HepG2 (cell line): ENCODE results near the gene NFATC2. TPM values are rescaled to one million over a fixed set of nuclear protein-coding genes. Genes with fewer than 3 reads are reported as not detected.

ENCODE experiments used
- ATAC-seq: fragments of 200-7000 bp; cut with Tn5 transposase; 3 replicates; pipeline ENCODE4 v1.9.1; 2020; ENCODE audit warnings: mild to moderate bottlenecking, moderate library complexity
- BruUV-seq: library from RNA; stranded (reverse); fragments of 400-500 nt; replicated peaks from 2 replicates; lab custom pipeline; 2021; lab: Mats Ljungman, UMichigan
- CTCF ChIA-PET: fragments of 300-600 bp; formaldehyde crosslinking; extraction: SDS; loops from one replicate; lab custom pipeline; 2021; ENCODE audit warnings: low total read pairs, inconsistent platforms, low intra/inter-chr PET ratio; lab: Yijun Ruan, JAX
- POLR2A ChIA-PET: fragments of 350-600 bp; sonication (Branson Sonifier 250); formaldehyde crosslinking; loops from one replicate; lab custom pipeline; 2020; ENCODE audit warnings: antibody characterized with exemption, inconsistent platforms; lab: Yijun Ruan, JAX
- DNase-seq: peaks from one replicate; pipeline ENCODE4 v3.0.0-alpha.2; 2015; ENCODE audit warnings: low spot score
- FAIRE-seq: peaks from 3 replicates; lab custom pipeline; 2011; peaks lifted over from hg19 to GRCh38; lab: Jason Lieb, UNC
- H2AFZ ChIP-seq: one replicate; pipeline ENCODE4 v1.6.1; 2011; ENCODE audit warnings: low read length, inconsistent platforms
- H3K27ac ChIP-seq: fragments of 300-600 bp; 3 replicates; pipeline ENCODE4 v1.8.0; 2011; ENCODE audit warnings: mixed run types, mild to moderate bottlenecking, mixed read lengths, low read length, inconsistent platforms; ENCODE audit not compliant: insufficient read depth; ENCODE audit errors: extremely low read length
- H3K27me3 ChIP-seq, 2 experiments: fragments of 200-600 bp in 1 of 2; 2 replicates in 1 of 2; 3 replicates in 1 of 2; pipeline versions ENCODE4 v1.6.0 to v1.8.0; 2011; ENCODE audit warnings: low read length in 2 of 2, mild to moderate bottlenecking in 2 of 2, moderate library complexity in 2 of 2, inconsistent platforms in 1 of 2; ENCODE audit not compliant: insufficient read depth in 2 of 2, control insufficient read depth in 1 of 2
- H3K36me3 ChIP-seq, 2 experiments: fragments of 200-600 bp in 1 of 2; replicated peaks in 1 of 2; 2 replicates in 1 of 2; 3 replicates in 1 of 2; pipeline versions ENCODE4 v1.5.1 to v1.8.0; 2011; ENCODE audit warnings: low read length in 2 of 2, inconsistent platforms in 1 of 2; ENCODE audit not compliant: insufficient read depth in 2 of 2, control insufficient read depth in 1 of 2
- H3K4me1 ChIP-seq: 2 replicates; pipeline ENCODE4 v1.5.1; 2012; ENCODE audit warnings: low read length, inconsistent platforms; ENCODE audit not compliant: insufficient read depth
- H3K4me2 ChIP-seq: 2 replicates; pipeline ENCODE4 v1.6.0; 2011; ENCODE audit warnings: low read depth, low read length, inconsistent platforms
- H3K4me3 ChIP-seq, 3 experiments: fragments of 200-600 bp in 1 of 3; sonication (generic), shearing (Covaris generic) in 1 of 3; replicated peaks in 1 of 3; 2 replicates each; pipeline ENCODE4 v1.5.1; 2011 to 2016; ENCODE audit warnings: low read length in 3 of 3, inconsistent platforms in 2 of 3, low read depth in 2 of 3, mild to moderate bottlenecking in 2 of 3, control low read depth in 1 of 3, mixed read lengths in 1 of 3; ENCODE audit not compliant: insufficient read depth in 1 of 3
- H3K79me2 ChIP-seq: one replicate; pipeline ENCODE4 v1.6.1; 2011; ENCODE audit warnings: low read length, inconsistent platforms; ENCODE audit not compliant: insufficient read depth
- H3K9ac ChIP-seq: 2 replicates; pipeline ENCODE4 v1.6.0; 2011; ENCODE audit warnings: mild to moderate bottlenecking, low read depth, low read length, inconsistent platforms; ENCODE audit not compliant: insufficient read depth
- H3K9me3 ChIP-seq: 2 replicates; pipeline ENCODE4 v1.5.1; 2012; ENCODE audit warnings: mild to moderate bottlenecking, low read length
- H4K20me1 ChIP-seq: 2 replicates; pipeline ENCODE4 v1.6.0; 2011; ENCODE audit warnings: inconsistent platforms, mild to moderate bottlenecking, low read length, moderate library complexity; ENCODE audit not compliant: insufficient read depth
- ATM ChIP-seq: fragments of 450-650 bp; IDR thresholded peaks from 2 replicates; pipeline ENCODE4 v1.7.1; 2017; ENCODE audit warnings: mild to moderate bottlenecking, borderline replicate concordance
- EED ChIP-seq: sonication (generic); formaldehyde crosslinking; IDR thresholded peaks from 2 replicates; pipeline ENCODE4 v1.5.0; 2020; ENCODE audit warnings: mild to moderate bottlenecking, missing genetic modification reagents
- FOSL1 ChIP-seq: sonication (generic); formaldehyde crosslinking; IDR thresholded peaks from 2 replicates; pipeline ENCODE4 v1.9.0; 2021; ENCODE audit warnings: missing genetic modification reagents, borderline replicate concordance
- FOSL2 ChIP-seq: sonication (generic); formaldehyde crosslinking; IDR thresholded peaks from 2 replicates; pipeline ENCODE4 v1.4.0; 2020; ENCODE audit warnings: missing genetic modification reagents
- GABPA ChIP-seq, 2 experiments: IDR thresholded peaks; 2 replicates each; pipeline ENCODE4 v1.6.1; 2011 to 2016; ENCODE audit warnings: low read depth in 2 of 2, low read length in 1 of 2, missing biosample characterization in 1 of 2, missing genetic modification characterization in 1 of 2
- KDM1A ChIP-seq: IDR thresholded peaks from 2 replicates; pipeline ENCODE4 v1.6.1; 2016; ENCODE audit warnings: missing compliant biosample characterization
- PAF1 ChIP-seq: IDR thresholded peaks from 2 replicates; pipeline ENCODE4 v1.6.1; 2016; ENCODE audit warnings: missing genetic modification reagents, missing compliant biosample characterization
- ZBTB21 ChIP-seq: sonication (generic); formaldehyde crosslinking; IDR thresholded peaks from 2 replicates; pipeline ENCODE4 v1.4.0; 2020; ENCODE audit warnings: missing genetic modification reagents
- ZMYM3 ChIP-seq: sonication (generic); formaldehyde crosslinking; IDR thresholded peaks from 2 replicates; pipeline ENCODE4 v1.5.1; 2020; ENCODE audit warnings: mild to moderate bottlenecking, missing genetic modification reagents
- ZNF3 ChIP-seq: IDR thresholded peaks from 2 replicates; pipeline ENCODE4 v1.7.0; 2017; ENCODE audit warnings: inconsistent platforms
- ZNF629 ChIP-seq: sonication (generic); formaldehyde crosslinking; conservative IDR thresholded peaks from 2 replicates; pipeline ENCODE4 v1.5.0; 2020; ENCODE audit warnings: missing genetic modification reagents
- ZNF790 ChIP-seq: sonication (generic); formaldehyde crosslinking; IDR thresholded peaks from 2 replicates; pipeline ENCODE4 v1.8.0; 2022; ENCODE audit warnings: missing genetic modification reagents, mild to moderate bottlenecking, borderline replicate concordance
- WGBS: methylation state at CpG from one replicate; pipeline ENCODE4 v1.1.6; 2017; ENCODE audit warnings: low lambda C conversion rate; 5-methylcytosine and 5-hydroxymethylcytosine counted together
- in situ Hi-C: cut with HindIII; loops from 2 replicates; pipeline ENCODE4 v1.10.0; 2017; ENCODE audit warnings: low pct_unique_long_range_greater_than_20kb; ENCODE audit not compliant: extremely low pct_ligation_motif_present
- intact Hi-C: fragments of 100-400 bp; cut with micrococcal nuclease; formaldehyde crosslinking; loops from one replicate; pipeline ENCODE4 v1.10.0; 2022; ENCODE audit not compliant: unreplicated experiment
- polyA plus RNA-seq, 8 experiments: library from polyadenylated mRNA; depleted of rRNA in 3 of 8; stranded (reverse) in 7 of 8; unstranded in 1 of 8; fragments of >200 nt; fragmentation: Illumina TruSeq in 4 of 8; extraction: Trizol in 4 of 8; gene quantifications; 2 replicates each; pipeline versions ENCODE4 v1.2.1 to v1.2.3, GENCODE V29; 2011 to 2016; ENCODE audit warnings: low read depth in 4 of 8, missing spikeins in 1 of 8, mixed read lengths in 1 of 8; ENCODE audit not compliant: insufficient read depth in 1 of 8
- total RNA-seq, 5 experiments: library from RNA; depleted of rRNA; stranded (reverse); fragments of >200 nt; fragmentation: Illumina TruSeq; extraction: Trizol; gene quantifications; 2 replicates each; pipeline ENCODE4 v1.2.3, GENCODE V29; 2016; ENCODE audit warnings: low read depth in 1 of 5
- TF ChIP-seq, protein P1 (sequence below): sonication (generic); formaldehyde crosslinking; conservative IDR thresholded peaks from 2 replicates; pipeline ENCODE4 v1.4.0; 2020; ENCODE audit warnings: missing genetic modification reagents
- TF ChIP-seq, protein P2 (sequence below): sonication (generic); formaldehyde crosslinking; IDR thresholded peaks from 2 replicates; pipeline ENCODE4 v1.5.0; 2020; ENCODE audit warnings: mild to moderate bottlenecking, missing genetic modification reagents
- TF ChIP-seq, protein P3 (sequence below): sonication (generic); formaldehyde crosslinking; IDR thresholded peaks from 2 replicates; pipeline ENCODE4 v1.5.0; 2020; ENCODE audit warnings: missing genetic modification reagents

Gene NFATC2
- total and polyA plus RNA-seq, 2 of the 13 experiments (the other 11 are each of a cell fraction or from before 2014, with no cell fraction given), result 1.9 to 3.3 TPM

DNA sequence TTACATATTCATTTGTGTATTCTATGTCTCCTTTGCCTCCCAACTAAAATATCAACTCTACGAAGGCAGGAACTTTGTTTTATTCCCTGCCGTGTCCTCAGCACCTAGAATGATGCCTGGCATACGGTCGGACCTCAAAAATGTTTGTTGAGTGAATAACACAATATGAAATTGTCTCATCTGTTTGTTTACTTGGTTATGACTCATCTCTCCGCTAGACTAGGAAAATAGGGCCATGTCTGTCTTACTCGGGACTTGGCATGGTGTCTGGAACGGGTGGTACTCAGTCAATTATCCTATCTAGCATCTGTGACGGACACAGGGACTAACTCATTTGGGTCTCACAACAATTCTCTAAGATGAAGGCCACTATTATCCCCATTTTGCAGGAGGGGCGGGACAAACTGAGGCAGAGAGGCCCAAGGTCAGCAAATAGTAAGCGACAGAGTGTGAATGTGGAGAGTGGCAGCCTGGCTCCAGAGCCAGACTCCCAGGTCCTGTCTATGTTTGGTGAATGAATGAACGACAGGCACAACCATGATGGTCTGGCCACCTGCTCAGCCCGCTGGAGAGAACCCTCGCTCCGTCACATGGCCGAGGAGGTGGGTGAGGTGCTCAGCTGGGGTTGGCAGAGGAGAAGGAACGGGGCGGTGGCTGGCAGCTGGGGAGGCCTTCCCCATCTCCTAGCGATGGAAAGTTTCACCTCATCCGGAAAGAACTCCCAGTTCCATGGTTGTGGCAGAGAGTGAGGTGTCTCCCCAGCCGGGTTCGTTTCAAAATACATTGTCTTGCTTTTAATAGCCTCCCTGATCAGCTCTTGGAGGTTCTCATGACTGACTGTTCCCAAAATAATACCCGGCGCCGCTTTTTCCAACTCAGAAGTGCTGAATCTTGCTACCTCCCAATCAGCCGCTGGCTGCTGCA, 27.6 kb upstream of the NFATC2 start:
- DNase-seq, result peak; percentile 25
- 44% methylated on average over 25 of the region's 25 CpGs for WGBS
- Histone ChIP-seq H3K27ac (no peak overlapping the region), H3K9ac (no peak overlapping the region), H3K36me3 (no peaks in the 10 kb centered on the region), H3K4me1 (peaks cover 19% of the 10 kb centered on the region), H3K4me3 (no peak overlapping the region), H3K27me3 (peaks cover 3 to 38% of the 10 kb centered on the region in 2 experiments; a peak in 4 of 5 replicates), H2AFZ (no peak overlapping the region), H3K4me2 (no peak overlapping the region), H4K20me1 (no peaks in the 10 kb centered on the region), H3K79me2 (no peaks in the 10 kb centered on the region), H3K9me3 (no peaks in the 10 kb centered on the region)
- no peak for ATAC-seq
- POLR2A ChIA-PET, result no interaction called here
- intact Hi-C loops (no loop called here), in situ Hi-C loops (no loop called here)
- no peak for FAIRE-seq
- BruUV-seq, result no TSS peak
- CTCF ChIA-PET, result no interaction called here
- 0 out of 2 replicates have a peak, but pooled peaks have one; percentile 58 for TF ChIP-seq FOSL1
- TF ChIP-seq, protein P1, sequence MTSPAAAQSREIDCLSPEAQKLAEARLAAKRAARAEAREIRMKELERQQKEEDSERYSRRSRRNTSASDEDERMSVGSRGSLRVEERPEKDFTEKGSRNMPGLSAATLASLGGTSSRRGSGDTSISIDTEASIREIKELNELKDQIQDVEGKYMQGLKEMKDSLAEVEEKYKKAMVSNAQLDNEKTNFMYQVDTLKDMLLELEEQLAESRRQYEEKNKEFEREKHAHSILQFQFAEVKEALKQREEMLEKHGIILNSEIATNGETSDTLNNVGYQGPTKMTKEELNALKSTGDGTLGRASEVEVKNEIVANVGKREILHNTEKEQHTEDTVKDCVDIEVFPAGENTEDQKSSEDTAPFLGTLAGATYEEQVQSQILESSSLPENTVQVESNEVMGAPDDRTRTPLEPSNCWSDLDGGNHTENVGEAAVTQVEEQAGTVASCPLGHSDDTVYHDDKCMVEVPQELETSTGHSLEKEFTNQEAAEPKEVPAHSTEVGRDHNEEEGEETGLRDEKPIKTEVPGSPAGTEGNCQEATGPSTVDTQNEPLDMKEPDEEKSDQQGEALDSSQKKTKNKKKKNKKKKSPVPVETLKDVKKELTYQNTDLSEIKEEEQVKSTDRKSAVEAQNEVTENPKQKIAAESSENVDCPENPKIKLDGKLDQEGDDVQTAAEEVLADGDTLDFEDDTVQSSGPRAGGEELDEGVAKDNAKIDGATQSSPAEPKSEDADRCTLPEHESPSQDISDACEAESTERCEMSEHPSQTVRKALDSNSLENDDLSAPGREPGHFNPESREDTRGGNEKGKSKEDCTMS (CRISPR knock-in tag), result no peak
- TF ChIP-seq ZBTB21 (CRISPR knock-in tag), result no peak
- TF ChIP-seq ZNF629 (CRISPR knock-in tag), result peak; percentile 84
- TF ChIP-seq, protein P2, sequence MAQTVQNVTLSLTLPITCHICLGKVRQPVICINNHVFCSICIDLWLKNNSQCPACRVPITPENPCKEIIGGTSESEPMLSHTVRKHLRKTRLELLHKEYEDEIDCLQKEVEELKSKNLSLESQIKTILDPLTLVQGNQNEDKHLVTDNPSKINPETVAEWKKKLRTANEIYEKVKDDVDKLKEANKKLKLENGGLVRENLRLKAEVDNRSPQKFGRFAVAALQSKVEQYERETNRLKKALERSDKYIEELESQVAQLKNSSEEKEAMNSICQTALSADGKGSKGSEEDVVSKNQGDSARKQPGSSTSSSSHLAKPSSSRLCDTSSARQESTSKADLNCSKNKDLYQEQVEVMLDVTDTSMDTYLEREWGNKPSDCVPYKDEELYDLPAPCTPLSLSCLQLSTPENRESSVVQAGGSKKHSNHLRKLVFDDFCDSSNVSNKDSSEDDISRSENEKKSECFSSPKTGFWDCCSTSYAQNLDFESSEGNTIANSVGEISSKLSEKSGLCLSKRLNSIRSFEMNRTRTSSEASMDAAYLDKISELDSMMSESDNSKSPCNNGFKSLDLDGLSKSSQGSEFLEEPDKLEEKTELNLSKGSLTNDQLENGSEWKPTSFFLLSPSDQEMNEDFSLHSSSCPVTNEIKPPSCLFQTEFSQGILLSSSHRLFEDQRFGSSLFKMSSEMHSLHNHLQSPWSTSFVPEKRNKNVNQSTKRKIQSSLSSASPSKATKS, result no peak
- peak; percentile 86 for TF ChIP-seq FOSL2 (CRISPR knock-in tag)
- 0 out of 2 replicates have a peak, but pooled peaks have one; percentile 40 for TF ChIP-seq ZMYM3
- 0 out of 2 replicates have a peak, but pooled peaks have one; percentile 44 for TF ChIP-seq EED (CRISPR knock-in tag)
- no peak for TF ChIP-seq GABPA (IDR thresholded peaks at IDR 0.05; ENCODE audit: low read depth, low read length)
- TF ChIP-seq GABPA (CRISPR knock-in tag; IDR thresholded peaks at IDR 0.05; ENCODE audit: low read depth), result no peak
- TF ChIP-seq ZNF3 (CRISPR knock-in tag), result peak; percentile 95
- TF ChIP-seq ATM, result no peak
- no peak for TF ChIP-seq PAF1 (CRISPR knock-in tag)
- 0 out of 2 replicates have a peak, but pooled peaks have one; percentile 31 for TF ChIP-seq ZNF790 (CRISPR knock-in tag)
- TF ChIP-seq, protein P3, sequence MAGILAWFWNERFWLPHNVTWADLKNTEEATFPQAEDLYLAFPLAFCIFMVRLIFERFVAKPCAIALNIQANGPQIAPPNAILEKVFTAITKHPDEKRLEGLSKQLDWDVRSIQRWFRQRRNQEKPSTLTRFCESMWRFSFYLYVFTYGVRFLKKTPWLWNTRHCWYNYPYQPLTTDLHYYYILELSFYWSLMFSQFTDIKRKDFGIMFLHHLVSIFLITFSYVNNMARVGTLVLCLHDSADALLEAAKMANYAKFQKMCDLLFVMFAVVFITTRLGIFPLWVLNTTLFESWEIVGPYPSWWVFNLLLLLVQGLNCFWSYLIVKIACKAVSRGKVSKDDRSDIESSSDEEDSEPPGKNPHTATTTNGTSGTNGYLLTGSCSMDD (CRISPR knock-in tag), result no peak
- peak; percentile 10; the same call in 1 of the 2 replicates for TF ChIP-seq KDM1A (CRISPR knock-in tag)
